ENCODE measurements around the gene STK39. TPM values are rescaled to one million over a fixed set of nuclear protein-coding genes. Genes with fewer than 3 reads are reported as not detected.

STK39 gene
- total RNA-seq, 2 experiments from 2014 or later: 27.0 to 27.1 TPM

- Mint-ChIP-seq H3K36me3 (peaks cover 25% of the 10 kb centered on the region), H3K9me3 (peaks cover 6% of the 10 kb centered on the region), H3K27ac (no peak overlapping the region), H3K27me3 (no peaks in the 10 kb centered on the region), H3K4me3 (no peak overlapping the region), H3K4me1 (peaks cover 24% of the 10 kb centered on the region)
- no peak for DNase-seq
These were observed 15.7 kb downstream of the STK39 start for GRCh38 chr2:168231609-168232241.

DNA sequence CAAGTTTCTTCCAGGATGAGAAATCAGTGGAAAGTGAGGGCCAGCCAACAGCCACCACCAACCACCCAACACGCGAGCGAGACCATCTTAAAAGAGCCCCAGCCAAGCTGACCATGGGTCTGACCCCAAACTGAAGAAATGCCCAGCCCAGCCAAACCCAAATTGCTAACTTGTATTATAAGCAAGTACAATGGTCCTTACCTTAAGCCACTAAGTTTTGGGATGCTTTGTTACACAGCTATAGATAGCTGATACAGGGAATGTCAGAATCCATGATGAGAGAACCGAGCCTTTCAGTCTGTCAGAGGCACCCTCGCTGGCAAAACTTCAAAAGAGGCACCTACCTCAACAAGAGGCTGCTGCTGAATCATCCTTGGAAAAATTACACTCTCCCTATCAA is 17.0 kb downstream of the STK39 start:
- Mint-ChIP-seq H3K4me3 (no peak overlapping the region), H3K27me3 (no peaks in the 10 kb centered on the region), H3K36me3 (peaks cover 25% of the 10 kb centered on the region), H3K27ac (no peak overlapping the region), H3K9me3 (peaks cover 6% of the 10 kb centered on the region), H3K4me1 (peaks cover 31% of the 10 kb centered on the region)
- no peak for DNase-seq

DNA sequence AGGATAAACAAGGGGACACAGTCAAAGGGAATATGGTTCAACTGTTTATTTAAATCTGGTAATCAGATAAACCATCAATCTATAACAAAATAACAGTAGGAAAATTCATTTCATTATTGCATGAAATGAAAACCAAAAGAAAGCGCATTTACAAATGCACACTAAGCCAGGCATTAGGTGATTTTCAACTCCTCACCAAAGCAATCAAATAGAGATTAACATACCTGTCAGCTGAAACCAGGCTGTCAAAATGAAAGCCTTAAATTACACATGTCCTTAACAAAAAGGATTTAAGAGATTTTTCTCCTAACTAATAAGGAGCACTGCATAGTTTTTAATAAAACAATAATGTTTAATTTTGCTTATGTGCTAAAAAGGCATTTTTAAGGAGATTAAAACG is 23.0 kb downstream of the STK39 start:
- H3K4me1 Mint-ChIP-seq: peaks cover 28% of the 10 kb centered on the region
- no peak overlapping the region for H3K4me3 Mint-ChIP-seq
- H3K27ac Mint-ChIP-seq: no peak overlapping the region

DNA sequence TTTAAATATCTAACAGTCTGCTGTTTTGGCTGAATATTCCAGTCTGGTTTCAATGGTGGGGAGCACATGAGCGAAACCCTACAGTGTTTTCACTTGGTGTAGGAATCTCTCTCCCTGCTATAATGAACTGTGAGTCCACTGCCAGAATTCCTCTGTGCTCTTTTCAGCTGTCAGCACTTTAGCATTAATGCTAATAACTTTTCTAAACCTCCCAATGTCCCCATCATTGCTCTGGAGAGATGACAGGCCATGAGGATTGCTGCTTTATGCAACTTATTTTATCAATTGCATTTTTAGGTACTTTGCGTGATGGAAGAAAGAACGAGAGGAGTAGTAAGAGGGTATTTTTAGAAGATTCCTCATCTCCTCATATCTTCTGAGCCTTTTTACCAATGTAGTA is 25.3 kb downstream of the STK39 start:
- Mint-ChIP-seq H3K4me1 (peaks cover 28% of the 10 kb centered on the region), H3K27ac (no peak overlapping the region), H3K9me3 (no peaks in the 10 kb centered on the region), H3K27me3 (no peaks in the 10 kb centered on the region), H3K4me3 (no peak overlapping the region), H3K36me3 (peaks cover 20% of the 10 kb centered on the region)
- DNase-seq: no peak

More for the DNA sequence above, 23.0 kb downstream of the STK39 start:
- Mint-ChIP-seq H3K27me3 (no peaks in the 10 kb centered on the region), H3K36me3 (peaks cover 18% of the 10 kb centered on the region), H3K9me3 (no peaks in the 10 kb centered on the region)
- DNase-seq: no peak

GRCh38 chr2:168220965-168221819 is 26.2 kb downstream of the STK39 start:
- no peak for DNase-seq
- Mint-ChIP-seq H3K4me3 (no peak overlapping the region), H3K27me3 (no peaks in the 10 kb centered on the region), H3K36me3 (peaks cover 20% of the 10 kb centered on the region), H3K27ac (no peak overlapping the region), H3K4me1 (peaks cover 25% of the 10 kb centered on the region), H3K9me3 (no peaks in the 10 kb centered on the region)

DNA sequence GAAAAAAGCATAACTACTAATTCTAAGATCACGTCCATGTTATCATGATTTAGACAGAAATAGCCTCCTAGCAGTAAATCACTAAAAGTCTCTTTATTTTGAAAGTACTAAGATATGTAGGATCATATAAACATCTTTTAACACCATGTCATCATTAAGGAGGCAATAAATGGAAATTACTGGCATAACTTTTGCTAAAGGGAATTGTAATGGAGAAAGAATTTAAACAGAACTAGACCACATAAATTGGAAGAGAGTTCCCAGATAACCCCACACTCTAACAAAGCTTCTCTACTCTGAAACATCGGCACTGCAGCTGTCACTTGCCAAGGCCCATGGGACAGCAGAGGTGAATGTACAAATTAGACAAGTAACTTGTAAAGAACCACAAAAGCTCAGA is 29.5 kb downstream of the STK39 start:
- Mint-ChIP-seq H3K4me3 (no peak overlapping the region), H3K4me1 (peaks cover 13% of the 10 kb centered on the region), H3K27ac (no peak overlapping the region), H3K9me3 (no peaks in the 10 kb centered on the region), H3K36me3 (peaks cover 33% of the 10 kb centered on the region), H3K27me3 (no peaks in the 10 kb centered on the region)
- DNase-seq: no peak

DNA sequence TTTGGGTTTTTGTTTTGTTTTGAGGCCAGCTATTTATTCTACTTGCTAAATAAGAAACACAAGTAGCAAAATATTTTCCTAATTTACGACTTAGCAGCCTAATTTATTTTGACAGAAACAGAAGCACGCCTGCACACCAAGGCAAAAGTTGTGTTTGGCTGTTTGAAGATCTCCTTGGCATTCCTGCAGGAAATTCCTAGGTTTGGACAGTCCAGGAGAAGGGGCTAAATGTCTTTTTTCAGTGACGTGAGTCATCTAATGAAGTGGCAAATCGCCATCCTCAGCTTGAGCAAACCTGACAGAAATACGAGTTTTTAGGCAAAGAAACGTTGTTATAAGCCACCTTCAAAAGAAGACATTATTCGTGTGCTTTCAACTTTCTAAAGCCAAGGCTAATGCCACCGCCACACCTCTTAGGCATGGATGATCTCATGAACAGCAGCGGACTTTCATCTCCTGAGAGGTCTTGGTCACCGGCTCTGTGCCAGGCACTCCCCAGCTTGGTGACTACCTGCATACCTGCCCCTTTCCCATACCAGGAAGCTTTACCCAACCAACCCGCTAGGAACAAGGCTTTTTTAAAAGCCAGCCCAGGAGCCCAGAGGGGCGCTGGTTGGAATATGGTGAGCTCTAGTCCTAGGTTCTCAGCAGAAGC is 30.9 kb downstream of the STK39 start:
- no peak overlapping the region for H3K27ac Mint-ChIP-seq
- H3K27me3 Mint-ChIP-seq: no peaks in the 10 kb centered on the region
- no peak for DNase-seq
- peaks cover 32% of the 10 kb centered on the region for H3K36me3 Mint-ChIP-seq
- peaks cover 27% of the 10 kb centered on the region for H3K4me1 Mint-ChIP-seq
- H3K9me3 Mint-ChIP-seq: no peaks in the 10 kb centered on the region
- no peak overlapping the region for H3K4me3 Mint-ChIP-seq

DNA sequence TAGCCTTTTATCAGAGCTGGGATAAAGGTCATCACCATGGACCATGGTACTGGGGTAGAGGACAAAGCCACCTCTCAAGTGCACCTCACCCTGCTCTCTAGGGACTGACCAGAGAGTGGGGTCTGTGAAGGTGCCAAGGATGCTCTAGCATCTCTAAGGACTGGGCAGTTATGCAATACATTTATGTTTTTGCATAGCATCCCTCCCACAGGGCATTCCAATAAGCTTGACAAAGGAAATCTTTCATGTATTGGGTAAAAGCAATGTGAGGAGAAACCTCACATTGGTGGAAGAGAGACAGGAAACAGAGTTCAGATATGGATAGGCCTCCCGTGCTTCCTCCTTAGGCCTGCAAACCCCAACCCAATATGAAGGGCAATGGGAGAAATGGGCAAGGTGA is 31.6 kb downstream of the STK39 start:
- no peaks in the 10 kb centered on the region for H3K27me3 Mint-ChIP-seq
- H3K4me3 Mint-ChIP-seq: no peak overlapping the region
- H3K27ac Mint-ChIP-seq: no peak overlapping the region
- no peaks in the 10 kb centered on the region for H3K9me3 Mint-ChIP-seq
- peaks cover 31% of the 10 kb centered on the region for H3K36me3 Mint-ChIP-seq
- DNase-seq: no peak
- peaks cover 30% of the 10 kb centered on the region for H3K4me1 Mint-ChIP-seq

GRCh38 chr2:168212866-168213265 is 34.5 kb downstream of the STK39 start:
- DNase-seq: no peak
- Mint-ChIP-seq H3K4me3 (no peak overlapping the region), H3K36me3 (peaks cover 28% of the 10 kb centered on the region), H3K9me3 (no peaks in the 10 kb centered on the region), H3K27ac (peak overlapping the region; percentile 87), H3K4me1 (peaks cover 39% of the 10 kb centered on the region), H3K27me3 (no peaks in the 10 kb centered on the region)

DNA sequence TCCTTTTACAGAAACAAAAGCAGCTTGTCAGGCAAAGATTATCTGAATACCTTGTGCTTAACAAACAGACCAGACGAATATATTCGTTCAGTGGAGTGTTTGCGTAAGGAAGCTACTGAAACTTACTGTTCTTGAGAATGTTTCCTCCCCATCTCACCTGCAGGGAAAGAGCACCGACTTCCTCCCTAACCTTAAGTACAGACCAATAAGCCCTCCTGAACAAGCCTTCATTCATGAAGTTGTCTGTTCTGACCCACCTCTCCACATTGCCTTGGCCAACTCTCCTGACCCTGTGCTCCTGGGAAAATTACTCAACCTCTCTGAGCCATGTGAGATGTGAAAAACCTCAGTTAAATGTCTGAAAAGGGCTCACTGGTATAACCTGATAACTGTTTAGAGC is 35.2 kb downstream of the STK39 start:
- Mint-ChIP-seq H3K36me3 (peaks cover 31% of the 10 kb centered on the region), H3K27ac (peak overlapping the region; percentile 87), H3K27me3 (no peaks in the 10 kb centered on the region), H3K4me3 (peak overlapping the region; percentile 30), H3K4me1 (peaks cover 43% of the 10 kb centered on the region), H3K9me3 (no peaks in the 10 kb centered on the region)
- no peak for DNase-seq

DNA sequence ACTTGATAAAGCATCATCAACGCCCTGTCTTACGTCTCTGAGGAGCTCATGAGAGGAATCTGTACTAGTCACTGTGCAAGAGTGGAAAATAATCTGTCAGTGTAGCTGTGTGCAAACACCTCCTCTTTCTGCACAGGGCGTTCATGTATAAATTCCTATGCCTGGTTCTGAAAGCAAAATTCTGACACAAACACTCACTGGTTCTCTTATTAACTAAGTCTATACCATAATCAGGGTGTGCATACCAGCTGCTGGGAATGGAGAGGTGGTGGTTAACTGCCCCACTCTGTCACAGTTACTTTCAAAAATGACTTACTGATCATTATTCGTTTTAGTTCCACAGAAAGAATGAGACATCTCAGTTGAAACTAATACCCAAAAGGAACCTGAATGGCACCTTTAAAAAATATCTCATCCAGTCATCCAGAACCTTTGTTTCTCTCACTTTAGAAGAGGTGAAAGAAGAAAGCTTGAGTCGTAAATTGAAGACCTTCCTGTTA is 35.7 kb downstream of the STK39 start:
- H3K36me3 Mint-ChIP-seq: peaks cover 31% of the 10 kb centered on the region
- no peaks in the 10 kb centered on the region for H3K9me3 Mint-ChIP-seq
- peaks cover 43% of the 10 kb centered on the region for H3K4me1 Mint-ChIP-seq
- peak overlapping the region; percentile 30 for H3K4me3 Mint-ChIP-seq
- no peaks in the 10 kb centered on the region for H3K27me3 Mint-ChIP-seq
- DNase-seq: peak; percentile 24
- peak overlapping the region; percentile 87 for H3K27ac Mint-ChIP-seq

GRCh38 chr2:168210895-168211570 is 36.4 kb downstream of the STK39 start:
- DNase-seq: no peak
- peak overlapping the region; percentile 87 for H3K27ac Mint-ChIP-seq
- peaks cover 45% of the 10 kb centered on the region for H3K4me1 Mint-ChIP-seq

GRCh38 chr2:168210216-168210894 is 37.0 kb downstream of the STK39 start:
- DNase-seq: no peak
- Mint-ChIP-seq H3K36me3 (peaks cover 30% of the 10 kb centered on the region), H3K4me3 (no peak overlapping the region), H3K27me3 (no peaks in the 10 kb centered on the region), H3K4me1 (peaks cover 45% of the 10 kb centered on the region), H3K9me3 (no peaks in the 10 kb centered on the region), H3K27ac (peak overlapping the region; percentile 19)

More at GRCh38 chr2:168210895-168211570, 36.4 kb downstream of the STK39 start:
- Mint-ChIP-seq H3K4me3 (peak overlapping the region; percentile 38), H3K27me3 (no peaks in the 10 kb centered on the region), H3K9me3 (no peaks in the 10 kb centered on the region), H3K36me3 (peaks cover 31% of the 10 kb centered on the region)

DNA sequence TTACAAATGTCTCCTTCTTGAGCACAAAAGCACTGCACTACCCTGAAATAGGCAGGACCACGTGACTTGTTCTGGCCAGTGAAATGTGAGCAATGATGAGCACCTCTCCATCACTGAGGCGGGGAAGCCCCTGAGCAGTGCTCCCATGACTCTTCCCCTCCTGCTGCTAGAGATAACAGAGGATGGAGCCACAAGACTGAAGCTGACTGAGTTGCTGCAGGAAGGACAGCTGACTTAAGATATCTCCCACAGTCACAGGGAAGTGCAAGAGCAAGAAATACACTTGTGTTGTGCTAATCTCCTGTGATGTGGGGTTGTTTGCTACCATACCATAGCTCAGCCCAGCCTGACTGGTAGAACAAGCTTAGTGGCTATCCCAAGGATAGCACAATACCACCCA is 38.7 kb downstream of the STK39 start:
- no peak for DNase-seq
- no peak overlapping the region for H3K4me3 Mint-ChIP-seq
- no peak overlapping the region for H3K27ac Mint-ChIP-seq
- H3K4me1 Mint-ChIP-seq: peaks cover 45% of the 10 kb centered on the region
- peaks cover 24% of the 10 kb centered on the region for H3K36me3 Mint-ChIP-seq
- no peaks in the 10 kb centered on the region for H3K27me3 Mint-ChIP-seq
- H3K9me3 Mint-ChIP-seq: no peaks in the 10 kb centered on the region

Measured in activated naive CD8-positive, alpha-beta T cell treated with anti-CD3 and anti-CD28 coated beads for 36 hours (primary cell).